CD14-positive monocyte (primary cell): ENCODE results near the gene TAF1B. TPM values are rescaled to one million over a fixed set of nuclear protein-coding genes. Genes with fewer than 3 reads are reported as not detected.

Experiments
- DNase-seq, 3 donors: peaks; one replicate each; pipeline ENCODE4 v3.0.0-alpha.2; 2011 to 2022
- H2AFZ ChIP-seq: 2 replicates; pipeline ENCODE4 v1.6.0; 2012; ENCODE audit warnings: mild to moderate bottlenecking, low read depth, low read length, inconsistent platforms; ENCODE audit not compliant: insufficient read depth, poor library complexity, severe bottlenecking
- H3K27ac ChIP-seq, 2 donors: 1 replicate in 1 of 2; 2 replicates in 1 of 2; pipeline ENCODE4 v1.5.1; 2012 to 2013; ENCODE audit warnings: low read length in 2 of 2, control low read depth in 1 of 2, inconsistent platforms in 1 of 2, low read depth in 1 of 2, mild to moderate bottlenecking in 1 of 2
- H3K27me3 ChIP-seq, 2 donors: one replicate each; pipeline versions ENCODE4 v1.6.0 to v1.6.1; 2011 to 2013; ENCODE audit warnings: low read length in 2 of 2; ENCODE audit not compliant: control insufficient read depth in 2 of 2, insufficient read depth in 2 of 2
- H3K36me3 ChIP-seq, 2 donors: replicated peaks in 1 of 2; 1 replicate in 1 of 2; 2 replicates in 1 of 2; pipeline versions ENCODE4 v1.5.1 to v1.6.1; 2012 to 2013; ENCODE audit warnings: low read length in 2 of 2, control low read depth in 1 of 2, inconsistent platforms in 1 of 2, mild to moderate bottlenecking in 1 of 2; ENCODE audit not compliant: insufficient read depth in 2 of 2, control insufficient read depth in 1 of 2
- H3K4me1 ChIP-seq, 2 donors: 1 replicate in 1 of 2; 2 replicates in 1 of 2; pipeline versions ENCODE4 v1.5.1 to v1.6.1; 2012 to 2013; ENCODE audit warnings: low read length in 2 of 2, control low read depth in 1 of 2, inconsistent platforms in 1 of 2, mild to moderate bottlenecking in 1 of 2, moderate library complexity in 1 of 2; ENCODE audit not compliant: insufficient read depth in 2 of 2, control insufficient read depth in 1 of 2
- H3K4me2 ChIP-seq: replicated peaks from 2 replicates; pipeline ENCODE3; 2012; ENCODE audit warnings: low read length, moderate library complexity, mild to moderate bottlenecking; ENCODE audit not compliant: poor library complexity, severe bottlenecking; ENCODE audit errors: extremely low read depth
- H3K4me3 ChIP-seq, 3 experiments: fragments of 200-600 bp in 1 of 3; sonication (generic) in 1 of 3; replicated peaks in 1 of 3; 1 replicate in 2 of 3; 2 replicates in 1 of 3; pipeline ENCODE4 v1.5.1; 2011 to 2013; ENCODE audit warnings: low read length in 3 of 3, mild to moderate bottlenecking in 3 of 3, control low read depth in 2 of 3, low read depth in 2 of 3, inconsistent platforms in 1 of 3, moderate library complexity in 1 of 3
- H3K79me2 ChIP-seq: 2 replicates; pipeline ENCODE4 v1.6.0; 2012; ENCODE audit warnings: mild to moderate bottlenecking, control low read depth, inconsistent platforms, low read length, moderate library complexity; ENCODE audit not compliant: insufficient read depth
- H3K9ac ChIP-seq: 2 replicates; pipeline ENCODE4 v1.6.0; 2017; ENCODE audit warnings: low read length, mild to moderate bottlenecking; ENCODE audit not compliant: insufficient read depth, poor library complexity, severe bottlenecking
- H3K9me3 ChIP-seq, 2 donors: replicated peaks in 1 of 2; 1 replicate in 1 of 2; 2 replicates in 1 of 2; pipeline versions ENCODE4 v1.5.1 to v1.6.1; 2012 to 2013; ENCODE audit warnings: low read length in 2 of 2, control low read depth in 1 of 2; ENCODE audit not compliant: control insufficient read depth in 1 of 2, insufficient read depth in 1 of 2
- H4K20me1 ChIP-seq: 2 replicates; pipeline ENCODE4 v1.6.0; 2012; ENCODE audit warnings: mild to moderate bottlenecking, low read length, control low read depth, moderate library complexity; ENCODE audit not compliant: insufficient read depth
- H3K27ac Mint-ChIP-seq, 7 donors: one replicate each; pipeline ENCODE4 v1.8.0; 2020; ENCODE audit warnings: mild to moderate bottlenecking in 7 of 7, mixed read lengths in 7 of 7, moderate library complexity in 6 of 7, inconsistent platforms in 2 of 7
- H3K27me3 Mint-ChIP-seq, 3 donors: one replicate each; pipeline ENCODE4 v1.8.0; 2021 to 2022; ENCODE audit warnings: low read depth in 3 of 3, mild to moderate bottlenecking in 3 of 3, mixed read lengths in 3 of 3, moderate library complexity in 3 of 3, inconsistent platforms in 1 of 3
- H3K36me3 Mint-ChIP-seq, 2 donors: one replicate each; pipeline ENCODE4 v1.8.0; 2020; ENCODE audit warnings: mixed read lengths in 2 of 2, inconsistent platforms in 1 of 2, mild to moderate bottlenecking in 1 of 2
- H3K4me1 Mint-ChIP-seq: one replicate; pipeline ENCODE4 v1.8.0; 2020; ENCODE audit warnings: mild to moderate bottlenecking, mixed read lengths
- H3K4me3 Mint-ChIP-seq, 2 donors: one replicate each; pipeline ENCODE4 v1.8.0; 2020; ENCODE audit warnings: mild to moderate bottlenecking in 2 of 2, mixed read lengths in 2 of 2, moderate library complexity in 1 of 2
- H3K9me3 Mint-ChIP-seq, 7 donors: one replicate each; pipeline ENCODE4 v1.8.0; 2020 to 2022; ENCODE audit warnings: mixed read lengths in 7 of 7, mild to moderate bottlenecking in 6 of 7, moderate library complexity in 6 of 7, inconsistent platforms in 2 of 7
- WGBS: methylation state at CpG from one replicate; pipeline ENCODE4 v1.1.5; 2013; ENCODE audit warnings: missing lambda C conversion rate; ENCODE audit not compliant: insufficient coverage; 5-methylcytosine and 5-hydroxymethylcytosine counted together
- intact Hi-C, 2 donors: fragments of 100-400 bp; cut with micrococcal nuclease; formaldehyde crosslinking; loops; one replicate each; pipeline versions ENCODE4 v1.15.0 to v1.15.1; 2023
- polyA plus RNA-seq, 3 donors: library from polyadenylated mRNA; depleted of rRNA in 1 of 3; unstranded in 2 of 3; stranded (reverse) in 1 of 3; fragments of 300-500 nt in 2 of 3; fragments of >200 nt in 1 of 3; fragmentation: Illumina TruSeq in 2 of 3; gene quantifications; 1 replicate in 2 of 3; 2 replicates in 1 of 3; pipeline ENCODE4 v1.2.3, GENCODE V29; 2012 to 2021
- TF ChIP-seq, protein P1 (sequence below): fragments of 200-600 bp; IDR thresholded peaks from one replicate; pipeline ENCODE4 v1.8.0; 2022; ENCODE audit warnings: antibody characterized with exemption, mild to moderate bottlenecking

TAF1B gene
- polyA plus RNA-seq, 3 donors, result 6.0 to 8.4 (median 7.2) TPM

DNA sequence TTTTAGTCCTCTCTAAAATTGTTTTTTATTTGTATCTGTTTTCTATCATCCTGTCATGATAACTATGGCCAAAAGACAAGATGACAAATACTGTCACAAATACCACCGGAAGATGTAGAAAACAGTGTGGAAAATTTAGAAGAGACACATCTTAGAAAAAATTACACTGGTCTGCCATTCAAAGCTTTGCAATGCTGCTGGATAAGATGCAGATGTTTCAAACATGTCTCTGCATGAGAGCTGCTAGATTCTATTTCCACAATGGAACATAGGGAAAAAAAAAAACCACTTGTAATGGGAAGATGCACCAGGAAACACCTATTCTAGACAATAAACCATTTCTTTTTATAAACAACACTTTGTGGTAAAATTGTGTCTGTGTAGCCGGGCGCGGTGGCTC lies 5.8 kb upstream of the TAF1B start:
- no peaks in the 10 kb centered on the region for H3K79me2 ChIP-seq
- H3K27me3 ChIP-seq, result no peaks in the 10 kb centered on the region
- peaks cover 7% of the 10 kb centered on the region for H3K4me1 Mint-ChIP-seq
- TF ChIP-seq, protein P1, sequence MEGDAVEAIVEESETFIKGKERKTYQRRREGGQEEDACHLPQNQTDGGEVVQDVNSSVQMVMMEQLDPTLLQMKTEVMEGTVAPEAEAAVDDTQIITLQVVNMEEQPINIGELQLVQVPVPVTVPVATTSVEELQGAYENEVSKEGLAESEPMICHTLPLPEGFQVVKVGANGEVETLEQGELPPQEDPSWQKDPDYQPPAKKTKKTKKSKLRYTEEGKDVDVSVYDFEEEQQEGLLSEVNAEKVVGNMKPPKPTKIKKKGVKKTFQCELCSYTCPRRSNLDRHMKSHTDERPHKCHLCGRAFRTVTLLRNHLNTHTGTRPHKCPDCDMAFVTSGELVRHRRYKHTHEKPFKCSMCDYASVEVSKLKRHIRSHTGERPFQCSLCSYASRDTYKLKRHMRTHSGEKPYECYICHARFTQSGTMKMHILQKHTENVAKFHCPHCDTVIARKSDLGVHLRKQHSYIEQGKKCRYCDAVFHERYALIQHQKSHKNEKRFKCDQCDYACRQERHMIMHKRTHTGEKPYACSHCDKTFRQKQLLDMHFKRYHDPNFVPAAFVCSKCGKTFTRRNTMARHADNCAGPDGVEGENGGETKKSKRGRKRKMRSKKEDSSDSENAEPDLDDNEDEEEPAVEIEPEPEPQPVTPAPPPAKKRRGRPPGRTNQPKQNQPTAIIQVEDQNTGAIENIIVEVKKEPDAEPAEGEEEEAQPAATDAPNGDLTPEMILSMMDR, result no peak
- H3K9me3 Mint-ChIP-seq, result peaks cover 0 to under 1% (median 0%) of the 10 kb centered on the region in 7 donors
- intact Hi-C loops, result no loop called here
- no peak overlapping the region for H3K27ac ChIP-seq
- no peak overlapping the region for H3K4me2 ChIP-seq
- H3K4me3 ChIP-seq, result no peak overlapping the region
- H3K9ac ChIP-seq, result no peak overlapping the region
- H3K36me3 Mint-ChIP-seq, result no peaks in the 10 kb centered on the region
- H3K4me1 ChIP-seq, result peaks cover 0 to 2% of the 10 kb centered on the region in 2 donors
- no peak overlapping the region for H3K4me3 Mint-ChIP-seq
- no peaks in the 10 kb centered on the region for H4K20me1 ChIP-seq
- no peak for DNase-seq
- peaks cover 2 to 8% (median 3%) of the 10 kb centered on the region in 3 donors for H3K27me3 Mint-ChIP-seq
- H3K36me3 ChIP-seq, result no peaks in the 10 kb centered on the region
- no peaks in the 10 kb centered on the region for H3K9me3 ChIP-seq
- H3K27ac Mint-ChIP-seq, result no peak overlapping the region
- WGBS, result no CpG with 5 or more reads among the region's 4 CpGs
- no peak overlapping the region for H2AFZ ChIP-seq

- no peak for DNase-seq
- peaks cover 2 to 8% (median 3%) of the 10 kb centered on the region in 3 donors for H3K27me3 Mint-ChIP-seq
- Histone ChIP-seq H3K79me2 (no peaks in the 10 kb centered on the region), H3K4me2 (no peak overlapping the region), H3K9ac (no peak overlapping the region), H3K27me3 (no peaks in the 10 kb centered on the region), H3K4me3 (no peak overlapping the region), H4K20me1 (no peaks in the 10 kb centered on the region), H3K27ac (no peak overlapping the region), H2AFZ (no peak overlapping the region), H3K9me3 (no peaks in the 10 kb centered on the region), H3K36me3 (no peaks in the 10 kb centered on the region), H3K4me1 (peaks cover 6 to 7% of the 10 kb centered on the region in 2 donors)
- TF ChIP-seq, protein P1, result no peak
- no peaks in the 10 kb centered on the region for H3K36me3 Mint-ChIP-seq
- intact Hi-C loops, result no loop called here
- peaks cover 14% of the 10 kb centered on the region for H3K4me1 Mint-ChIP-seq
- no peak overlapping the region for H3K4me3 Mint-ChIP-seq
- peaks cover 0 to 2% (median 0%) of the 10 kb centered on the region in 7 donors for H3K9me3 Mint-ChIP-seq
- H3K27ac Mint-ChIP-seq, result no peak overlapping the region
Measured at GRCh38 chr2:9838391-9838790, 4.9 kb upstream of the TAF1B start.
